HepG2 (cell line): ENCODE measurements around the gene METTL27. TPM values are rescaled to one million over a fixed set of nuclear protein-coding genes. Genes with fewer than 3 reads are reported as not detected.

ENCODE experiments used
- ATAC-seq: fragments of 200-7000 bp; cut with Tn5 transposase; 3 replicates; pipeline ENCODE4 v1.9.1; 2020; ENCODE audit warnings: mild to moderate bottlenecking, moderate library complexity
- BruUV-seq: library from RNA; stranded (reverse); fragments of 400-500 nt; replicated peaks from 2 replicates; lab custom pipeline; 2021; lab: Mats Ljungman, UMichigan
- CTCF ChIA-PET: fragments of 300-600 bp; formaldehyde crosslinking; extraction: SDS; loops from one replicate; lab custom pipeline; 2021; ENCODE audit warnings: low total read pairs, inconsistent platforms, low intra/inter-chr PET ratio; lab: Yijun Ruan, JAX
- POLR2A ChIA-PET: fragments of 350-600 bp; sonication (Branson Sonifier 250); formaldehyde crosslinking; loops from one replicate; lab custom pipeline; 2020; ENCODE audit warnings: antibody characterized with exemption, inconsistent platforms; lab: Yijun Ruan, JAX
- DNase-seq: peaks from one replicate; pipeline ENCODE4 v3.0.0-alpha.2; 2015; ENCODE audit warnings: low spot score
- FAIRE-seq: peaks from 3 replicates; lab custom pipeline; 2011; peaks lifted over from hg19 to GRCh38; lab: Jason Lieb, UNC
- H2AFZ ChIP-seq: one replicate; pipeline ENCODE4 v1.6.1; 2011; ENCODE audit warnings: low read length, inconsistent platforms
- H3K27ac ChIP-seq: fragments of 300-600 bp; 3 replicates; pipeline ENCODE4 v1.8.0; 2011; ENCODE audit warnings: mixed run types, mild to moderate bottlenecking, mixed read lengths, low read length, inconsistent platforms; ENCODE audit not compliant: insufficient read depth; ENCODE audit errors: extremely low read length
- H3K27me3 ChIP-seq, 2 experiments: fragments of 200-600 bp in 1 of 2; 2 replicates in 1 of 2; 3 replicates in 1 of 2; pipeline versions ENCODE4 v1.6.0 to v1.8.0; 2011; ENCODE audit warnings: low read length in 2 of 2, mild to moderate bottlenecking in 2 of 2, moderate library complexity in 2 of 2, inconsistent platforms in 1 of 2; ENCODE audit not compliant: insufficient read depth in 2 of 2, control insufficient read depth in 1 of 2
- H3K36me3 ChIP-seq, 2 experiments: fragments of 200-600 bp in 1 of 2; replicated peaks in 1 of 2; 2 replicates in 1 of 2; 3 replicates in 1 of 2; pipeline versions ENCODE4 v1.5.1 to v1.8.0; 2011; ENCODE audit warnings: low read length in 2 of 2, inconsistent platforms in 1 of 2; ENCODE audit not compliant: insufficient read depth in 2 of 2, control insufficient read depth in 1 of 2
- H3K4me1 ChIP-seq: 2 replicates; pipeline ENCODE4 v1.5.1; 2012; ENCODE audit warnings: low read length, inconsistent platforms; ENCODE audit not compliant: insufficient read depth
- H3K4me2 ChIP-seq: 2 replicates; pipeline ENCODE4 v1.6.0; 2011; ENCODE audit warnings: low read depth, low read length, inconsistent platforms
- H3K4me3 ChIP-seq, 3 experiments: fragments of 200-600 bp in 1 of 3; sonication (generic), shearing (Covaris generic) in 1 of 3; replicated peaks in 1 of 3; 2 replicates each; pipeline ENCODE4 v1.5.1; 2011 to 2016; ENCODE audit warnings: low read length in 3 of 3, inconsistent platforms in 2 of 3, low read depth in 2 of 3, mild to moderate bottlenecking in 2 of 3, control low read depth in 1 of 3, mixed read lengths in 1 of 3; ENCODE audit not compliant: insufficient read depth in 1 of 3
- H3K79me2 ChIP-seq: one replicate; pipeline ENCODE4 v1.6.1; 2011; ENCODE audit warnings: low read length, inconsistent platforms; ENCODE audit not compliant: insufficient read depth
- H3K9ac ChIP-seq: 2 replicates; pipeline ENCODE4 v1.6.0; 2011; ENCODE audit warnings: mild to moderate bottlenecking, low read depth, low read length, inconsistent platforms; ENCODE audit not compliant: insufficient read depth
- H3K9me3 ChIP-seq: 2 replicates; pipeline ENCODE4 v1.5.1; 2012; ENCODE audit warnings: mild to moderate bottlenecking, low read length
- H4K20me1 ChIP-seq: 2 replicates; pipeline ENCODE4 v1.6.0; 2011; ENCODE audit warnings: inconsistent platforms, mild to moderate bottlenecking, low read length, moderate library complexity; ENCODE audit not compliant: insufficient read depth
- ISL2 ChIP-seq: sonication (generic); formaldehyde crosslinking; IDR thresholded peaks from 2 replicates; pipeline ENCODE4 v1.5.0; 2020; ENCODE audit warnings: missing genetic modification reagents
- KLF12 ChIP-seq: sonication (generic); formaldehyde crosslinking; IDR thresholded peaks from 2 replicates; pipeline ENCODE4 v1.4.0; 2020; ENCODE audit warnings: missing genetic modification reagents, borderline replicate concordance
- MAZ ChIP-seq, 2 experiments: sonication (generic) in 1 of 2; formaldehyde crosslinking in 1 of 2; IDR thresholded peaks; 2 replicates each; pipeline versions ENCODE4 v1.5.0 to v1.6.1; 2012 to 2020; ENCODE audit warnings: low read depth in 2 of 2, mild to moderate bottlenecking in 2 of 2, borderline replicate concordance in 1 of 2, improper control_type of control experiment in 1 of 2, low read length in 1 of 2, missing genetic modification reagents in 1 of 2, moderate library complexity in 1 of 2
- NCOA2 ChIP-seq: sonication (generic); formaldehyde crosslinking; IDR thresholded peaks from 2 replicates; pipeline ENCODE4 v1.8.0; 2022; ENCODE audit warnings: inconsistent platforms
- ZNF160 ChIP-seq: sonication (generic); formaldehyde crosslinking; IDR thresholded peaks from 2 replicates; pipeline ENCODE4 v1.8.0; 2022; ENCODE audit warnings: mild to moderate bottlenecking, inconsistent platforms, missing genetic modification reagents
- ZSCAN22 ChIP-seq: sonication (generic); formaldehyde crosslinking; IDR thresholded peaks from 2 replicates; pipeline ENCODE4 v1.4.0; 2020; ENCODE audit warnings: mild to moderate bottlenecking, missing genetic modification reagents
- WGBS: methylation state at CpG from one replicate; pipeline ENCODE4 v1.1.6; 2017; ENCODE audit warnings: low lambda C conversion rate; 5-methylcytosine and 5-hydroxymethylcytosine counted together
- in situ Hi-C: cut with HindIII; loops from 2 replicates; pipeline ENCODE4 v1.10.0; 2017; ENCODE audit warnings: low pct_unique_long_range_greater_than_20kb; ENCODE audit not compliant: extremely low pct_ligation_motif_present
- intact Hi-C: fragments of 100-400 bp; cut with micrococcal nuclease; formaldehyde crosslinking; loops from one replicate; pipeline ENCODE4 v1.10.0; 2022; ENCODE audit not compliant: unreplicated experiment
- polyA plus RNA-seq, 8 experiments: library from polyadenylated mRNA; depleted of rRNA in 3 of 8; stranded (reverse) in 7 of 8; unstranded in 1 of 8; fragments of >200 nt; fragmentation: Illumina TruSeq in 4 of 8; extraction: Trizol in 4 of 8; gene quantifications; 2 replicates each; pipeline versions ENCODE4 v1.2.1 to v1.2.3, GENCODE V29; 2011 to 2016; ENCODE audit warnings: low read depth in 4 of 8, missing spikeins in 1 of 8, mixed read lengths in 1 of 8; ENCODE audit not compliant: insufficient read depth in 1 of 8
- total RNA-seq, 5 experiments: library from RNA; depleted of rRNA; stranded (reverse); fragments of >200 nt; fragmentation: Illumina TruSeq; extraction: Trizol; gene quantifications; 2 replicates each; pipeline ENCODE4 v1.2.3, GENCODE V29; 2016; ENCODE audit warnings: low read depth in 1 of 5
- TF ChIP-seq, protein P1 (sequence below): sonication (generic); formaldehyde crosslinking; IDR thresholded peaks from 2 replicates; pipeline ENCODE4 v1.8.0; 2022; ENCODE audit warnings: mild to moderate bottlenecking, missing genetic modification reagents; ENCODE audit not compliant: insufficient replicate concordance
- TF ChIP-seq, protein P2 (sequence below): sonication (generic); formaldehyde crosslinking; IDR thresholded peaks from 2 replicates; pipeline ENCODE4 v1.4.0; 2020; ENCODE audit warnings: missing genetic modification reagents, borderline replicate concordance
- TF ChIP-seq, protein P3 (sequence below): sonication (generic); formaldehyde crosslinking; IDR thresholded peaks from 2 replicates; pipeline ENCODE4 v1.4.0; 2020; ENCODE audit warnings: missing genetic modification reagents
- TF ChIP-seq, protein P4 (sequence below): sonication (generic); formaldehyde crosslinking; IDR thresholded peaks from 2 replicates; pipeline ENCODE4 v1.4.0; 2020; ENCODE audit warnings: missing genetic modification reagents

Gene METTL27
- total and polyA plus RNA-seq, 2 of the 13 experiments (the other 11 are each of a cell fraction or from before 2014, with no cell fraction given) = 2.0 to 3.0 TPM

DNA sequence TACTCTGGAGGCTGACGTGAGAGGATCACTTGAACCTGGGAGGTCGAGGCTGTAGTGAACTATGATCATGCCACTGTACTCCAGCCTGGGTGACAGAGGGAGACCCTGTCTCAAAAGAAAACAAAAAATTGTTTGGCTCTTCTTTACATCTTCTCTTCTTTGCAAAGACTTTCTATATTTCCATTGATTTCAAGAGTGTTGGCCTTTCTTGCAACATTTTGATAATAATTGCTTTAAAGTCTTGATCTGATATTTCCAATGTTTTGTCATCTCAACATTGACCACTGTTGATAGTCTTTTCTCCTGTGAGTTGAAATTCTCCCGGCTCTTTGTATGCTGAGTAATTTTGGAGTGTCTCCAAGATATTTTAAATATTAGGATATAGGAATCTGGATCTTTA, 29.3 kb downstream of the METTL27 start (continued):
- TF ChIP-seq, protein P1, sequence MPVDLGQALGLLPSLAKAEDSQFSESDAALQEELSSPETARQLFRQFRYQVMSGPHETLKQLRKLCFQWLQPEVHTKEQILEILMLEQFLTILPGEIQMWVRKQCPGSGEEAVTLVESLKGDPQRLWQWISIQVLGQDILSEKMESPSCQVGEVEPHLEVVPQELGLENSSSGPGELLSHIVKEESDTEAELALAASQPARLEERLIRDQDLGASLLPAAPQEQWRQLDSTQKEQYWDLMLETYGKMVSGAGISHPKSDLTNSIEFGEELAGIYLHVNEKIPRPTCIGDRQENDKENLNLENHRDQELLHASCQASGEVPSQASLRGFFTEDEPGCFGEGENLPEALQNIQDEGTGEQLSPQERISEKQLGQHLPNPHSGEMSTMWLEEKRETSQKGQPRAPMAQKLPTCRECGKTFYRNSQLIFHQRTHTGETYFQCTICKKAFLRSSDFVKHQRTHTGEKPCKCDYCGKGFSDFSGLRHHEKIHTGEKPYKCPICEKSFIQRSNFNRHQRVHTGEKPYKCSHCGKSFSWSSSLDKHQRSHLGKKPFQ = no peak
- TF ChIP-seq ZSCAN22 (CRISPR knock-in tag) = no peak
- no peak for TF ChIP-seq KLF12 (CRISPR knock-in tag)
- no peak for TF ChIP-seq ISL2 (CRISPR knock-in tag)
- TF ChIP-seq, protein P2, sequence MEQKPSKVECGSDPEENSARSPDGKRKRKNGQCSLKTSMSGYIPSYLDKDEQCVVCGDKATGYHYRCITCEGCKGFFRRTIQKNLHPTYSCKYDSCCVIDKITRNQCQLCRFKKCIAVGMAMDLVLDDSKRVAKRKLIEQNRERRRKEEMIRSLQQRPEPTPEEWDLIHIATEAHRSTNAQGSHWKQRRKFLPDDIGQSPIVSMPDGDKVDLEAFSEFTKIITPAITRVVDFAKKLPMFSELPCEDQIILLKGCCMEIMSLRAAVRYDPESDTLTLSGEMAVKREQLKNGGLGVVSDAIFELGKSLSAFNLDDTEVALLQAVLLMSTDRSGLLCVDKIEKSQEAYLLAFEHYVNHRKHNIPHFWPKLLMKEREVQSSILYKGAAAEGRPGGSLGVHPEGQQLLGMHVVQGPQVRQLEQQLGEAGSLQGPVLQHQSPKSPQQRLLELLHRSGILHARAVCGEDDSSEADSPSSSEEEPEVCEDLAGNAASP (CRISPR knock-in tag) = no peak
- TF ChIP-seq NCOA2 (CRISPR knock-in tag) = no peak

DNA sequence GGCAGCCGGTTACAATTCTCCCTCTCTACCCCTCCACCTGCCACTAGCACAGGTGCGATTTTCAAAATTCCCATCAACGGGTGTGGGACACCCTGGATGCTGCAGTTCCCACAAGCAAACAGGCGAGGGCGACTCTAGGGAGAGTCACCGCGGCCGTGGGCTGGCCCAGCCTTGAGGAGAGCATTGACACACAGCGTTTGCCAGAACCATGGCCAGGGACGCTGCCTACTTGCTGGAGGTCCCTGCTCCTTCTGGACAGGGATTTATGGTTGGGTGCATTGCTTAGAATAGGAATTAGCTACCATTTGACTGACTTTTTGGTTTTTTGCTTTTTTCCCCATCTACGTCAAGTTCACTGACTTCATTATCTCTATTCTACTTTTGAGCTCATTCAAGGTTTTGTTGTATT, 30.6 kb downstream of the METTL27 start:
- no TSS peak for BruUV-seq
- TF ChIP-seq ZNF160 (CRISPR knock-in tag) (no peak), MAZ (IDR thresholded peaks at IDR 0.05; ENCODE audit: borderline replicate concordance, low read depth, low read length) (no peak), MAZ (CRISPR knock-in tag; IDR thresholded peaks at IDR 0.05; ENCODE audit: low read depth) (no peak)
- TF ChIP-seq, protein P3, sequence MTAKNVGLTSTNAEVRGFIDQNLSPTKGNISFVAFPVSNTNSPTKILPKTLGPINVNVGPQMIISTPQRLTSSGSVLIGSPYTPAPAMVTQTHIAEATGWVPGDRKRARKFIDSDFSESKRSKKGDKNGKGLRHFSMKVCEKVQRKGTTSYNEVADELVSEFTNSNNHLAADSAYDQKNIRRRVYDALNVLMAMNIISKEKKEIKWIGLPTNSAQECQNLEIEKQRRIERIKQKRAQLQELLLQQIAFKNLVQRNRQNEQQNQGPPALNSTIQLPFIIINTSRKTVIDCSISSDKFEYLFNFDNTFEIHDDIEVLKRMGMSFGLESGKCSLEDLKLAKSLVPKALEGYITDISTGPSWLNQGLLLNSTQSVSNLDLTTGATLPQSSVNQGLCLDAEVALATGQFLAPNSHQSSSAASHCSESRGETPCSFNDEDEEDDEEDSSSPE (CRISPR knock-in tag) = no peak
- TF ChIP-seq, protein P4, sequence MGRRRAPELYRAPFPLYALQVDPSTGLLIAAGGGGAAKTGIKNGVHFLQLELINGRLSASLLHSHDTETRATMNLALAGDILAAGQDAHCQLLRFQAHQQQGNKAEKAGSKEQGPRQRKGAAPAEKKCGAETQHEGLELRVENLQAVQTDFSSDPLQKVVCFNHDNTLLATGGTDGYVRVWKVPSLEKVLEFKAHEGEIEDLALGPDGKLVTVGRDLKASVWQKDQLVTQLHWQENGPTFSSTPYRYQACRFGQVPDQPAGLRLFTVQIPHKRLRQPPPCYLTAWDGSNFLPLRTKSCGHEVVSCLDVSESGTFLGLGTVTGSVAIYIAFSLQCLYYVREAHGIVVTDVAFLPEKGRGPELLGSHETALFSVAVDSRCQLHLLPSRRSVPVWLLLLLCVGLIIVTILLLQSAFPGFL (CRISPR knock-in tag) = no peak

More for the DNA sequence above, 30.6 kb downstream of the METTL27 start:
- H3K4me2 ChIP-seq = no peak overlapping the region
- peak; percentile 54 for DNase-seq
- H2AFZ ChIP-seq = no peak overlapping the region
- CTCF ChIA-PET = interaction anchor here (3.5 kb wide), 1 partner anchor 43 kb away, joined by 62 read pairs; no protein-coding TSS in a partner anchor
- H3K27me3 ChIP-seq = peaks cover 0 to 1% of the 10 kb centered on the region in 2 experiments; a peak in 2 of 5 replicates
- no peaks in the 10 kb centered on the region for H4K20me1 ChIP-seq
- ATAC-seq = peak; percentile 98
- peak; percentile 66 for FAIRE-seq
- in situ Hi-C loops = loop anchor here (5.0 kb wide), 1 partner anchor 46 kb away; no protein-coding TSS in a partner anchor
- 27% methylated on average over 4 of the region's 11 CpGs for WGBS
- no peak overlapping the region for H3K27ac ChIP-seq
- no peak overlapping the region for H3K9ac ChIP-seq
- no peaks in the 10 kb centered on the region for H3K4me1 ChIP-seq
- H3K79me2 ChIP-seq = no peaks in the 10 kb centered on the region
- H3K36me3 ChIP-seq = no peaks in the 10 kb centered on the region
- no peaks in the 10 kb centered on the region for H3K9me3 ChIP-seq
- intact Hi-C loops = loop anchor here (1.0 kb wide), 1 partner anchor 44 kb away; no protein-coding TSS in a partner anchor
- POLR2A ChIA-PET = interaction anchor here (1.0 kb wide), 1 partner anchor 18 kb away, joined by 4 read pairs; no protein-coding TSS in a partner anchor
- H3K4me3 ChIP-seq = no peak overlapping the region
